ENCODE results near the gene LMTK2.

Gene LMTK2

DNA sequence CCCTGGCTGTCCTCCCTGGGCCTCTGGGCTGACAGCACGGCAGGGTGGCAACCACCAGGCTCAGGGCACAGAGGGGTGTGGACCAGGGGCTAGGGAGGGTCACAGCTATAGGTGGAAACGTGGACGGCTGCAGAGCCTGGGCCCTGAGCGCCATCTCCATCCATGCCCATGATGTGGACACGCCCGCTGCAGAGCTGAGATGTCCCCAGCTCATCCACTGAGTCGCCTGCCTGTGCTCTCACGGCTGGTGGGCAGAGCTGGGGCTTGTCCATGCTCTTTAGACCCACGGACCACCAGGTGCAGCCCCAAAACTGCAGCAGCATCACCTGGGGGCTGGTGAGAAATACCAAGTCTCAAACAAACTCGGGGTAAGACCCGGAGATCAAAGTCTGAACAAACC, 129.2 kb downstream of the LMTK2 start:
- TF ChIP-seq, protein P1, sequence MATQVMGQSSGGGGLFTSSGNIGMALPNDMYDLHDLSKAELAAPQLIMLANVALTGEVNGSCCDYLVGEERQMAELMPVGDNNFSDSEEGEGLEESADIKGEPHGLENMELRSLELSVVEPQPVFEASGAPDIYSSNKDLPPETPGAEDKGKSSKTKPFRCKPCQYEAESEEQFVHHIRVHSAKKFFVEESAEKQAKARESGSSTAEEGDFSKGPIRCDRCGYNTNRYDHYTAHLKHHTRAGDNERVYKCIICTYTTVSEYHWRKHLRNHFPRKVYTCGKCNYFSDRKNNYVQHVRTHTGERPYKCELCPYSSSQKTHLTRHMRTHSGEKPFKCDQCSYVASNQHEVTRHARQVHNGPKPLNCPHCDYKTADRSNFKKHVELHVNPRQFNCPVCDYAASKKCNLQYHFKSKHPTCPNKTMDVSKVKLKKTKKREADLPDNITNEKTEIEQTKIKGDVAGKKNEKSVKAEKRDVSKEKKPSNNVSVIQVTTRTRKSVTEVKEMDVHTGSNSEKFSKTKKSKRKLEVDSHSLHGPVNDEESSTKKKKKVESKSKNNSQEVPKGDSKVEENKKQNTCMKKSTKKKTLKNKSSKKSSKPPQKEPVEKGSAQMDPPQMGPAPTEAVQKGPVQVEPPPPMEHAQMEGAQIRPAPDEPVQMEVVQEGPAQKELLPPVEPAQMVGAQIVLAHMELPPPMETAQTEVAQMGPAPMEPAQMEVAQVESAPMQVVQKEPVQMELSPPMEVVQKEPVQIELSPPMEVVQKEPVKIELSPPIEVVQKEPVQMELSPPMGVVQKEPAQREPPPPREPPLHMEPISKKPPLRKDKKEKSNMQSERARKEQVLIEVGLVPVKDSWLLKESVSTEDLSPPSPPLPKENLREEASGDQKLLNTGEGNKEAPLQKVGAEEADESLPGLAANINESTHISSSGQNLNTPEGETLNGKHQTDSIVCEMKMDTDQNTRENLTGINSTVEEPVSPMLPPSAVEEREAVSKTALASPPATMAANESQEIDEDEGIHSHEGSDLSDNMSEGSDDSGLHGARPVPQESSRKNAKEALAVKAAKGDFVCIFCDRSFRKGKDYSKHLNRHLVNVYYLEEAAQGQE (IDR thresholded peaks at IDR 0.05; ENCODE audit: insufficient read depth in 1 of 2, low read depth in 2 of 2, low read length in 2 of 2): no peak
- TF ChIP-seq POLR2AphosphoS5 (IDR thresholded peaks at IDR 0.05; ENCODE audit: low read depth, low read length) (no peak), SIN3A (IDR thresholded peaks at IDR 0.05; ENCODE audit: borderline replicate concordance, insufficient read depth, low read length) (no peak), TAF1 (IDR thresholded peaks at IDR 0.05; ENCODE audit: borderline replicate concordance, insufficient read depth, low read length) (no peak), FOXP2 (optimal IDR thresholded peaks at IDR 0.05; ENCODE audit: borderline replicate concordance, extremely low read depth, extremely low read length, insufficient read depth) (no peak)

- TF ChIP-seq POLR2AphosphoS5 (IDR thresholded peaks at IDR 0.05; ENCODE audit: low read depth, low read length) (no peak), FOXP2 (optimal IDR thresholded peaks at IDR 0.05; ENCODE audit: borderline replicate concordance, extremely low read depth, extremely low read length, insufficient read depth) (no peak), SIN3A (IDR thresholded peaks at IDR 0.05; ENCODE audit: borderline replicate concordance, insufficient read depth, low read length) (no peak), TAF1 (IDR thresholded peaks at IDR 0.05; ENCODE audit: borderline replicate concordance, insufficient read depth, low read length) (no peak)
- TF ChIP-seq, protein P1 (IDR thresholded peaks at IDR 0.05; ENCODE audit: insufficient read depth in 1 of 2, low read depth in 2 of 2, low read length in 2 of 2): no peak
Observed at GRCh38 chr7:98236355-98237185, 129.9 kb downstream of the LMTK2 start.

- TF ChIP-seq SIN3A (IDR thresholded peaks at IDR 0.05; ENCODE audit: borderline replicate concordance, insufficient read depth, low read length) (no peak), FOXP2 (optimal IDR thresholded peaks at IDR 0.05; ENCODE audit: borderline replicate concordance, extremely low read depth, extremely low read length, insufficient read depth) (no peak), POLR2AphosphoS5 (IDR thresholded peaks at IDR 0.05; ENCODE audit: low read depth, low read length) (no peak), TAF1 (IDR thresholded peaks at IDR 0.05; ENCODE audit: borderline replicate concordance, insufficient read depth, low read length) (no peak)
- TF ChIP-seq, protein P1 (IDR thresholded peaks at IDR 0.05; ENCODE audit: insufficient read depth in 1 of 2, low read depth in 2 of 2, low read length in 2 of 2): no peak
Observed at GRCh38 chr7:98238076-98238475, 131.4 kb downstream of the LMTK2 start.

- no peak for TF ChIP-seq SIN3A (IDR thresholded peaks at IDR 0.05; ENCODE audit: borderline replicate concordance, insufficient read depth, low read length)
Observed at GRCh38 chr7:98238976-98239375, 132.3 kb downstream of the LMTK2 start.

- TF ChIP-seq TAF1 (IDR thresholded peaks at IDR 0.05; ENCODE audit: borderline replicate concordance, insufficient read depth, low read length) (no peak), FOXP2 (optimal IDR thresholded peaks at IDR 0.05; ENCODE audit: borderline replicate concordance, extremely low read depth, extremely low read length, insufficient read depth) (peak; percentile 24)
Observed at GRCh38 chr7:98240961-98241673, 134.5 kb downstream of the LMTK2 start.

DNA sequence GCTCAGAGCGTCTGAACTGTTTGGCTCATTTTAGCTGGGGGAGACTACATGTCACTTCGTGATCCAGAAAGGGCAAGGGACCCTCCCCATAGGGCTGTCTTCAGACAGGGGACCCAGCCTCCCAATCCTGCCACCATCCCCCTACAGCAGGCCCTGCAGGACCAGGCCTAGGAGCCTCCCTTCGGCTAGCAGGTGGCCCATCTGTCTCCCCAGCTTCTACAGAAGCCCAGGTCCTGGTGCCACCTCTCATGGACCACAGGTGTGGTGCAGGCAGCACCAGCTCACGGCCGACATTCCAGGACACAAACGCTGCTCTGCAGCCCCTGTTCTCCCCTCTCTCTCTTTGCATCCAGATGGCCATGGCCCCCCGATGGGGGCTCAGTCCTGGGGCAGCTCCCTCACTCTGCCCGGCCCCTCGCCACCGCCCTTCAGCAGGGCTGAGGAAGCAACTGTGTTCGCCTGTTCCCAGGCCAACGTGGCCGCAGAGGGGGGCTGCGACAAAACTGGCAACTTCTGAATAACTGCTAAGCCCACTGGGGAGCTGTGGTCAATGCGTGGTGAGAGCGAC, 135.1 kb downstream of the LMTK2 start:
- TF ChIP-seq TAF1 (IDR thresholded peaks at IDR 0.05; ENCODE audit: borderline replicate concordance, insufficient read depth, low read length): no peak
- no peak for TF ChIP-seq POLR2AphosphoS5 (IDR thresholded peaks at IDR 0.05; ENCODE audit: low read depth, low read length)
- TF ChIP-seq, protein P1 (IDR thresholded peaks at IDR 0.05; ENCODE audit: insufficient read depth in 1 of 2, low read depth in 2 of 2, low read length in 2 of 2): no peak
- TF ChIP-seq FOXP2 (optimal IDR thresholded peaks at IDR 0.05; ENCODE audit: borderline replicate concordance, extremely low read depth, extremely low read length, insufficient read depth): no peak
- no peak for TF ChIP-seq SIN3A (IDR thresholded peaks at IDR 0.05; ENCODE audit: borderline replicate concordance, insufficient read depth, low read length)
